GM18867 (cell line): Measurements from ENCODE around the gene TRIM24.
"Not testable (repeated sequence)": the region's sequence is repeated elsewhere in the genome, so short reads cannot be mapped to it uniquely, and the experiment has no call there.

Experiments
- ATAC-seq: cut with Tn5 transposase; IDR thresholded peaks from one replicate; pipeline ENCODE4 v1.9.1; 2021; ENCODE audit warnings: mild to moderate bottlenecking, moderate library complexity; ENCODE audit not compliant: unreplicated experiment

The TRIM24 gene

GRCh38 chr7:138459413-138460175 lies 465 bp upstream of the TRIM24 start:
- peak; percentile 76 for ATAC-seq

GRCh38 chr7:138460649-138461607 lies 869 bp downstream of the TRIM24 start:
- peak; percentile 38 for ATAC-seq

GRCh38 chr7:138463291-138463618 lies 3.2 kb downstream of the TRIM24 start:
- ATAC-seq: not testable (repeated sequence)

- ATAC-seq: no peak
Observed at GRCh38 chr7:138465046-138465445, 5.0 kb downstream of the TRIM24 start.

- peak; percentile 80 for ATAC-seq
Observed at GRCh38 chr7:138466069-138466756, 6.2 kb downstream of the TRIM24 start.

GRCh38 chr7:138468244-138469123 lies 8.4 kb downstream of the TRIM24 start:
- ATAC-seq: no peak

- ATAC-seq: no peak
Observed at GRCh38 chr7:138470391-138471157, 10.5 kb downstream of the TRIM24 start.

- no peak for ATAC-seq
Observed at GRCh38 chr7:138472292-138473079, 12.4 kb downstream of the TRIM24 start.

- ATAC-seq: no peak
Observed at GRCh38 chr7:138475377-138475776, 15.3 kb downstream of the TRIM24 start.

- no peak for ATAC-seq
Observed at GRCh38 chr7:138477081-138477578, 17.1 kb downstream of the TRIM24 start.

GRCh38 chr7:138477581-138477980 lies 17.5 kb downstream of the TRIM24 start:
- no peak for ATAC-seq

GRCh38 chr7:138478499-138478908 lies 18.4 kb downstream of the TRIM24 start:
- ATAC-seq: peak; percentile 82

GRCh38 chr7:138480527-138480926 lies 20.5 kb downstream of the TRIM24 start:
- ATAC-seq: no peak

GRCh38 chr7:138481447-138482380 lies 21.7 kb downstream of the TRIM24 start:
- no peak for ATAC-seq

- ATAC-seq: no peak
Observed at GRCh38 chr7:138483531-138483930, 23.5 kb downstream of the TRIM24 start.

GRCh38 chr7:138485508-138485907 lies 25.4 kb downstream of the TRIM24 start:
- not testable (repeated sequence) for ATAC-seq

GRCh38 chr7:138489139-138489538 lies 29.1 kb downstream of the TRIM24 start:
- not testable (repeated sequence) for ATAC-seq
